Right kidney (tissue), 1 donor: ENCODE measurements around the gene COPS4.
"Not testable (repeated sequence)": the region's sequence is repeated elsewhere in the genome, so short reads cannot be mapped to it uniquely, and the experiment has no call there.

Source experiments
- DNase-seq: peaks from one replicate; pipeline ENCODE4 v3.0.0-alpha.2; 2016

Gene COPS4

DNA sequence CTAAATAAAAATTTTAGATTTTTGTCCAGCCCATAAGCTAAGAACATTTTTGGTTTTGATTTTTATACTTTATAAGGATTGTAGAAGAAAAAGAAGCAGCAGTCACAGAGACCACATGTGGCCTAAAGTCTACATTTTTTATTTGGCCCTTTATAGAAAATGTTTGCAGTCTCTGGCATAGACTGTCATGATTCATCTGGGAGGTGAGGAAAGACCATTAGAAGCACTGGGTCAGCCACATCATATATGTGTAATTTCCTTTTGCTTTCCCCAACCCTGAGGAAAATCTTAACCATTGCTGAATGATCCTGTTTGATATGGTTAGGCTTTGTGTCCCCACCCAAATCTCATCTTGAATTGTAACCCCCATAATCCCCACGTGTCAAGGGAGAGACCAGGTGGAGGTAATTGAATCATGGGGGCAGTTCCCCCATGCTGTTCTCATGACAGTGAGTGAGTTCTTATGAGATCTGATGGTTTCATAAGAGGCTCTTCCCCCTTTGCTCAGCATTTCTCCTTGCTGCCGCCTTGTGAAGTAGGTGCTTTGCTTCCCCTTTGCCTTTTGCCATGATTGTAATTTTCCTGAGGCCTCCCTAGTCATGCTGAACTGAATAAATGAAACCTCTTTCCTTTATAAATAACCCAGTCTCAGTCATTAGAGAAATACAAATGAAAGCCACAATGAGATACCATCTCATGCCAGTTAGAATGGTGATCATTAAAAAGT, 12.1 kb upstream of the COPS4 start:
- no peak for DNase-seq

DNA sequence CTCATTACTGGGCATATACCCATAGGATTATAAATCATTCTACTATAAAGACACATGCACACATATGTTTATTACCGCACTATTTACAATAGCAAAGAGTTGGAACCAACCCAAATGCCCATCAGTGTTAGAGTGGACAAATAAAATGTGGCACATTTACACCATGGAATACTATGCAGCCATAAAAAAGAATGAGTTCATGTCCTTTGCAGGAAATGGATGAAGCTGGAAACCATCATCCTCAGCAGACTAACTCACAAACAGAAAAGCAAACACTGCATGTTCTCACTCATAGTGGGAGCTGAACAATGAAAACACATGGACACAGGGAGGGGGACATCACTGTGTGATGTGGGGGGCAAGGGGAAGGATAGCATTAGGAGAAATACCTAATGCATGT, 11.4 kb upstream of the COPS4 start:
- DNase-seq = not testable (repeated sequence)

DNA sequence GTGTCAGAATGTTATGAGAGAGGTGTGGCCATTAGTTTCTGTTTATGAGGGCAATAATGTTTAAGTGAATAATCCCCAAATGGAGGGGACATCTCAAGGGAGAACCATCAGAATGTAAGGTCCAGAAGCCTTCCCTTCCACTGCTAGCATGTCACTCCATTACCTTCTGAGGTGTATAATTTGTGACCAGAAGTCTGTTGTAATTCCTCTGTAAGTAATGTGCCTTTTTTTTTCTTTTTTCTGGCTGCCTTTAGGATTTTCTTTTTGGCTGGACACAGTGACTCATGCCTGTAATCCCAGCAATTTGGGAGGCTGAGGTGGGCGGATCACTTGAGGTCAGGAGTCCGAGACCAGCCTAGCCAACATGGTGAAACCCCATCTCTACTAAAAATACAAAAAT, 10.8 kb upstream of the COPS4 start:
- no peak for DNase-seq

DNA sequence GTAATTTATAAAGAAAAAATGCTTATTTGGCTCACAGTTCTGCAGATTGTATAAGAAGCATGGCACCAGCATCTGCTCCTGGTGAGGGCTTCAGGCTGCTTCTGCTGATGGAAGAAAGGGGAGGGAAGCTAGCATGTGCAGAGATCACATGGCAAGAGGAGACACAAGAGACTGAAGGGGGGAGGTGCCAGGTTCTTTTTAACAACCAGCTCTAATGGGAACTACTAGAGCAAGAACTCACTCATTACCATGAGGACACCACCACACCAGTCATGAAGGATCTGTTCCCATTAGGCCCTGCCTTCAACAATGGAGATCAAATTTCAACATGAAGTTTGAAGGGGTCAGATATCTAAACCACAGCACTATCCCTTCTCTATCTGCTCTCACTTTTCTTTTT, 9.4 kb upstream of the COPS4 start:
- DNase-seq = no peak

DNA sequence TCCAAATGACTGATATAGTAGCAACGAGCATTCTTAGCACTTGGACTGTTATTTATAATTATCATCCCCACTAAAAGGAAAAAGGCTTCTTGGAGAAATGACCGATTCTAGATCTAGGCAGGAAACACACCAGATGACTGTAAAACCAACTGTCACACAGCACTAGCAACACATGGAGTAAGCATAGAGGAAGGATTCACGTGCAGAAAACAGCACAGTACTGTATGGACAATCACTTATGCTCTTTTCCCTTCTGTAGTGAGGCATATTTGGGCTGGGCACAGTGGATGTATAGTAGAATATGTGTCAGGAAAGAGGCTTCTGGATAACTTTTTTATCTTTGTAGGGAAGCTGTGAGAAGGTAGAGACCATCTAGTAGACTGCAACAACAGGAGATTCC, 6.0 kb upstream of the COPS4 start:
- no peak for DNase-seq

DNA sequence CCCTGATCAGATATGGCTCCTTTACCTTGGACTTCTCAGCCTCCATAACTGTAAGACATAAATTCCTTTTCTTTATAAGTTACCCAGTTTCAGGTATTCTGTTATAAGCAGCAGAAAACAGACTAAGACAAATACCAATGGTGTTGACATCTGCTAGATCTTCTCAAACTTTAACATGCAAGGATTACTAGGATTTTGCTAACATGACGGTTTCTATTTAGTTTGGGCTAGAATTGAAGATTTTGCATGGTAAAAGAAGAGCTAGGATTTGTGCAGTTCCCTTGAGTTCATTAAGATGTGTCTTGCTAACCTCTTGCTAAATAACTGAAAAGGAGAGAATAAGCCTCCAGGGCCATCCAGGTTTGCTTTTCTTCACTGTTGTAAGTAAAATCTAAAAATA, 5.3 kb upstream of the COPS4 start:
- no peak for DNase-seq

DNA sequence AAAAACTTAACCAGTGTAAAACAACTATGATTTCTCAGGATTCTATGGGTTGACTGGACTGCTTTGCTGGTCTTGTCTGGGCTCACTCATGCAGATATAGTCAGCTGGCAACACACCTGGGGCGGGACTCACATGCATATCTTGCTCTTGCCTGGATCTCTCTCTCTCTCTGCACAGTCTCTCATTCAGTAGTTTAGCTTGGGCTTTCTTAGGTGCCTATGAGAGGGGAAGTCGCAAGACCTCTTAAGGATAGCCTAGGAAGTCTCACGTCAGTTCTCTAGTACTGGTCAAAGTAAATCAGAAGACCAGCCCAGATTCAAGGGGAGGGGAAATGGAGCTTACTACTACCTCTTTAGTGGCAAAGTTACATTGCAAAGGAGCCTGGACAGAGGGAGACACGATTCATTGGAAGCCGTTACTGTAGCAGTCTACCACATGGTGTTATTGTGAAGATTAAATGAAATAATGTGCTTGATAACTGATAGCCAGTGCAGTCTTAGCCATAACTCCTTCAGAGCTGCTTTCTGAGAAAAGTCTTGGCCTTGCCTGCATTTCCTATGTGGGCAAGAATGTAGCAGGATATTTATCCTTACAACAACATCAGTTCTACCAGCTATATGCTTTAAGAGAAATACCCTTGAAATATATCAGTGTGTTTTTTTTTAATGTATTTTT, 2.1 kb downstream of the COPS4 start:
- no peak for DNase-seq

DNA sequence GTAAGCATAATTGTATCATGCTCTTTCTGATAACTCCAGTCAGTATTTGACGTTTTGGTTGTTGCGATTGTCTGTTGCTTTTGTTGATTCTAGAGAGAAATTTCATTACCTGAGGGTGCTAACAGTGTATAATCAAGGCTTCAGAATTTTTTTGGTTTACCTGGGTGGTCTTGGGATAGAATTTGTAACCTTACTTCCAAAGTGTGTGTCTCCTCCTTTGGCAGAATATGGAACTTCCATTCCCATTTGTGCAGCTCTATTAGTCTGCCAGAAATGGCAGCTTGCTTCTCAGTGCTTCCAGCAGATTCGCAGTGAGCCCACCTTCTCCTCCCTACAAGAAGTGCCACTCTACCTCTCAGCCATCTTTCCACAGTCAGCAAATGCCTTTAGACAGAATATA, 5.3 kb downstream of the COPS4 start:
- DNase-seq = no peak

DNA sequence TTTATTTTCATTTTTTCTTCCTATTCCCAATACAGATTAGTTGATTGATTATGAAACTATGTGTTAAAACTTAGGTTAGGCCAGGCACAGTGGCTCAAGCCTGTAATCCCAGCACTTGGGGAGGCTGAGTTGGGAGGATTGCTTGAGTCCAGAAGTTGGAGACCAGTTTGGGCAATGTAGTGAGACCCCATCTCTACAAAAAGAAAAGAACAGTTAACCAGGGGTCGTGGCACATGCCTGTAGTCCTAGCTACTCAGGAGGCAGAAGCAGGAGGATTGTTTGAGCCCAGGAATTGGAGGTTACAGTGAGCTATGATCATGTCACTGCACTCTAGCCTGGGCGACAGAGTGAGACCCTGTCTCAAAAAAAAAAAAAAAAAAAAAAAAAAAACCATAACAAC, 8.2 kb downstream of the COPS4 start:
- DNase-seq = not testable (repeated sequence)

DNA sequence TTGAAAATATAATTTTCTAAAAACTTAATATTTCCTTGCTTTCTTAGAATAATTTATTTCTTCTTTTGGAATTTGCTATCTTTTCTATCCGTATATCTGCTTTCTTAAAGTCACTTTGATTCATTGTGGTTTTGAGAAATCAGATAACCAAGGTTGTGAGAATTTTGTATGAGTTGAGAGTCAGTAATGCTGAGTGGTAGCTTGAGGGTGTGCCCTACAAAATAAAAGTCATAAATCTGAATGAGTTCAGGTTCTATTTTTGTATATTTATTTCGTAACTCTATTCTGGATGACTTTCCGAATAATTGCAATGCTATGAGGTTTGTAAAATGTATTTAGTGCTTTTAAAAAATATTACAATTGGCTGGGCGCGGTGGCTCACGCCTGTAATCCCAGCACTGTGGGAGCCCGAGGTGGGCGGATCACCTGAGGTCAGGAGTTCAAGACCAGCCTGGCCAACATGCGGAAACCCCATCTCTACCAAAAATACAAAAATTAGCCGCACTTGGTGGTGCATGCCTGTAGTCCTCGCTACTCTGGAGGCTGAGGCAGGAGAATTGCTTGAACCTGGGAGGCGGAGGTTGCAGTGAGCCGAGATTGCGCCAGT, 8.9 kb downstream of the COPS4 start:
- no peak for DNase-seq

DNA sequence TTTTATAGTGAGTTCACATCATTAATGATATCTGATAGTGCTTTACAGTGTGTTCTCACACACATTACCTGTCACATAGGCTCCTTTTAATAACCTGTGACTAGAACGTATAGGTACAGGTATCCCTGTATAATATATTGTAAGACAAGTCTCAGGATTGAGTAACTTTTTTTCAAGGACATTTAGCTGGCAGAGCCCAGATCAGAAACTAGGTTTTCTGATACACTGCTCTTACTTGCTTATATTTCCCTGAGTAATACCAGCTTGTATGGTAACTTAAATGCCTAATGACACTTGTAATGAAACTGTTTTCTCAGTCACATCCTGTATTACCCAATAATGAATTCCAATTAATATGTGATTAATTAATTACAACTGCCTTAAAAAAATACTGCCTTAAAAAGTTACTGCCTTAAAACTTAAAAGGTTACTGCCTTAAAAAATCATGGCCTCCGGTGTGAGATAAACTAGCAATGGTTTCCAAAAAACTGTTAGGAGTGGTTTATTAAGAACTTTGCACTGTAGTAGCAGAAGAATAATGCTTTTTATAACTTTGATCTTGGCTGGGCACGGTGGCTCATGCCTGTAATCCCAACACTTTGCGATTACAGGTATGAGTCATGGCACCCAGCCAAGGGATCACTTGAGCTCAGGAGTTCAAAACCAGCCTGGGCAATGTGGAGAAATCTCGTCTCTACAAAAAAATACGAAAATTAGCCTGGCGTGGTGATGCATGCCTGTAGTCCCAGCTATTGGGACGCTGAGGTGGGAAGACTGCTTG, 11.9 kb downstream of the COPS4 start:
- no peak for DNase-seq

DNA sequence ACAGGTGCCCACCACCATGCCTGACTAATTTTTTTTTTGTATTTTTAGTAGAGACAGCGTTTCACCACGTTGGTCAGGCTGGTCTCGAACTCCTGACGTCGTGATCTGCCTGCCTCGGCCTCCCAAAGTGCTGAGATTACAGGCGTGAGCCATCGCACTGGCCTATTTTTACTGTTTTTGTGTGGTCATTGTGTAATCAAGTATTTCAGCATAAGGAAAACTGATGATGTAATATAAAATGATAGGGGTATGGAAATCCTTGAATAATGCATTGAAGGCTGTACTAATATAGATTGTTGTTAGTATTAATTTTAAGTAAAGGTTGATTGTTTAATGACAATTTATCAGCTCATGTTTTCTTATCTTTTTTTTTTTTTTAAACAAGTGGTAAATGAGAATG, 13.8 kb downstream of the COPS4 start:
- not testable (repeated sequence) for DNase-seq

DNA sequence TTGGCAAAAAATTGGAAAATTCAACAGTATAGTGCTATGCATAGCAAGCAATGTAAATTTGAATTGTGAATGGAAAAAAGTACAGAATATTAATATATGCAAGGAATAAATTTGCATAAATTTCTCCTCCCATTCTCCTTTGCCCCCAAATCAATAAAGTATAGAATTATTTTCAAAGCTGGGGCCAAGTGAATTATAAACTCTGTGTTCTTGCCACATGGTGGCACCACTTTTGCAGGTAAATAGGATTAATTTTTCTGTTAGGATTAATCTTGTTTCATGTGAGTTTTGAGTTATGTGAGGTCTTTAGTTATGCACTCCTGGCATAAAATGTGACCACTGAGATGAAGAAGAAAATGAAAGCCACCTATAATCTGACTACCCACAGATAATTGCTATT, 19.9 kb downstream of the COPS4 start:
- DNase-seq = no peak

DNA sequence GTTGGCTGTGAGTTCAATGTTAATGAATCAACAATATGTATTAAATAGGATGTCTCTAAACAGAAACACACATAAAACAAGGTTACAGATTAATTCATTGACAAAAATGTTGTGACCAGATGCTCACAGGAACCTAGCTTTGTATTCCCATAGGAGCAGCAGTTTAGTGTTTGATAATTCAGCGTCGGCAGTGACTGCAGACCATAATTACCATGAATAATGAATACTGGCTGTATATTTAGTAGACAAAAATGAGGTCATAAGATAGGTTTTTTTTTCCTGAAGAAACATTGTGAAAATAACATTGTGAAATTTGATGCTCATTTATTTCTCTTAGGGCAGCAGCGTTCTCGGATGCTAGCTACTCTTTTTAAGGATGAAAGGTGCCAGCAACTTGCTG, 27.8 kb downstream of the COPS4 start:
- no peak for DNase-seq

DNA sequence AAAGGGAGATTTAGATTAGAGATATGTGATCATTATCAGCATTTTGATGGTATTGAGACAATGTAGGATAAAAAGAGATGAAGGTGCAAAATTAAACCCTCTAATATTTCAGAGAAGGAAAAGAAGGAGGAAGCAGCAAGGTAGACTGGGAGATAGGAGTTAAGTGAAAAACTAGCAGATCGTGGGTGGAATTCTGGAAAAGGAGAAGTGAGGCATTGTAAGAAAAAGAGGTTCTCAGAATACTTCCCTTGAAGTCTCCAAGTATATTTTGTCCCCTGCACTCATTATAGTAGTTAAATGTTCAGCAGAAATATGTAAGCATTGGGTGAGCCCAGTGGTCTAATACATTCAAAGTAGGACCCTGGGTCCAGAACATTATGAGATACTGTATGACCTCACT, 30.3 kb downstream of the COPS4 start:
- DNase-seq = no peak

DNA sequence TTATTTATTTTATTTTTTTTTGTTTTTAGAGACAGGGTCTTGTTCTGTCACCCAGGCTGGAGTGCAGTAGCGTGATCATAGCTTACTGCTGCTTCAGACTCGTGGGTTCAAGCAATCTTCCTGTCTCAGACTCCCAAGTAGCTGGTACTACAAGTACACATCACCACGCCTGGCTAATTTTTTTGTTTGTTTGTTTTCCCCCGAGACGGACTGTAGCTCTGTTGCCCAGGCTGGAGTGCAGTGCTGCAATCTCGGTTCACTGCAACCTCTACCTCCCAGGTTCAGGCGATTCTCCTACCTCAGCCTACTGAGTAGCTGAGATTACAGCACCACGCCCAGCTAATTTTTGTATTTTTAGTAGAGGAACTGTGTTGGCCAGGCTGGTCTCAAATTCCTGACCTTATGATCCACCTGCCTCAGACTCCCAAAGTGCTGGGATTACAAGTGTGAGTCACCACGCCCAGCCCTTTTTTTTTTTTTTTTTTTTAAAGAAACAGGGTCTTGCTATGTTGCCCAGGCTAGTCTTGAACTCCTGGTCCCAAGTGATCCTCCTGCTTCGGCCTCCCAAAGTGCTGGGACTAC, 32.2 kb downstream of the COPS4 start:
- DNase-seq = no peak

DNA sequence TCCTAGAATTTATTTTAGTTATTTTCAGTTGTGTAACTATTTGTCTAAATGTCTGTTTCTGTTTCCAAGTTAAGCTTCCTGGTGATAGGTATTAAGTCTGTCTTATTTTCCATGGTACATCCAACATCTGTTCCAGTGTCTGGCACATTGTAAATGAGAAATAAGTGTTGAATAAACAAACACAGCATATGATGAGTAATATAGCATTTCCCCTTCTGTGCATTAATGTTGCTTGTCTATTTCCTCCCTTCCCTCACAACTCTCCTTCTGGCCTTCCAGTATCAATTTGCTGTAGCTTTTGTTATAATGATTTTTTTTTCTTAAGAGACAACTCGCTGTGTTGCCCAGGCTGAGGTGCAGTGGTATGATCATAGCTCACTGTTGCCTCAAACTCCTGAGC, 36.1 kb downstream of the COPS4 start:
- no peak for DNase-seq

DNA sequence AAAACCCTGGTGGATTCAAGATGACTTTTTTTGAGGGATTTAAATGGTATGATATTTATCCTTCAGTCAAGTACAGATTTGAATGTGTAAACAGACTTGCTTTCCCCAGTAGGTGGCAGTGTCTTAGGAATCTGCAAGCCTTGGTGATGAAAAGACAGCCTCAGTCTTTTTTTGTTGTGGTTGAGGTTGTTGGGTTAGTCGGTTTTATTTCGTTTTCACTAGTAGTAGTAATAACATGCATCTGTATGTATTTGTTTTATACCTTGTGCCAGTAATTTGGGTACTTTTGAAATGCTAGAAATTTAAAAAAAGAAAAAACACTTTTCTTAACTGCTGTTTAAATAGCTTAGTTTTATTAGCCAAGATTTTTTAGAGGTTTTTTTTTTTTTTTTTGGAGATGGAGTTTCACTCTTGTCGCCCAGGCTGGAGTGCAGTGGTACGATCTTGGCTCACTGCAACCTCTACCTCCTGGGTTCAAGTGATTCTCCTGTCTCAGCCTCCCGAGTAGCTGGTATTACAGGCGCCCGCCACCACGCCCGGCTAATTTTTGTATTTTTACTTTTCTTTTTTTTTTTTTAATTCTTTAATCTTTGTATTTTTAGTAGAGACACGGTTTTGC, 39.2 kb downstream of the COPS4 start:
- peak; percentile 9 for DNase-seq

DNA sequence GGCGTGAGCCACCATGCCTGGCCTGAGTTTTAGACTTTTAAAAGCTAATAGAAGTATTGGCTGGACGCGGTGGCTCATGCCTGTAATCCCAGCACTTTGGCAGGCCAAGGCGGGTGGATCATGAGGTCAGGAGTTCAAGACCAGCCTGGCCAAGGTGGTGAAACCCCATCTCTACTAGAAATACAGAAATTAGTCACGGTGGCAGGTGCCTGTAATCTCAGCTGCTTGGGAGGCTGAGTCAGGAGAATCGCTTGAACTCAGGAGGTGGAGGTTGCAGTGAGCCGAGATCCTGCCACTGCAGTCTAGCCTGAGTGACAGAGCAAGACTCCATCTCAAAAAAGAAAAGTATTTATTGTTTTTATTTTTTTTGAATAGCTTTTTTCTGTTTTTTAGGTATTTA, 39.8 kb downstream of the COPS4 start:
- not testable (repeated sequence) for DNase-seq

DNA sequence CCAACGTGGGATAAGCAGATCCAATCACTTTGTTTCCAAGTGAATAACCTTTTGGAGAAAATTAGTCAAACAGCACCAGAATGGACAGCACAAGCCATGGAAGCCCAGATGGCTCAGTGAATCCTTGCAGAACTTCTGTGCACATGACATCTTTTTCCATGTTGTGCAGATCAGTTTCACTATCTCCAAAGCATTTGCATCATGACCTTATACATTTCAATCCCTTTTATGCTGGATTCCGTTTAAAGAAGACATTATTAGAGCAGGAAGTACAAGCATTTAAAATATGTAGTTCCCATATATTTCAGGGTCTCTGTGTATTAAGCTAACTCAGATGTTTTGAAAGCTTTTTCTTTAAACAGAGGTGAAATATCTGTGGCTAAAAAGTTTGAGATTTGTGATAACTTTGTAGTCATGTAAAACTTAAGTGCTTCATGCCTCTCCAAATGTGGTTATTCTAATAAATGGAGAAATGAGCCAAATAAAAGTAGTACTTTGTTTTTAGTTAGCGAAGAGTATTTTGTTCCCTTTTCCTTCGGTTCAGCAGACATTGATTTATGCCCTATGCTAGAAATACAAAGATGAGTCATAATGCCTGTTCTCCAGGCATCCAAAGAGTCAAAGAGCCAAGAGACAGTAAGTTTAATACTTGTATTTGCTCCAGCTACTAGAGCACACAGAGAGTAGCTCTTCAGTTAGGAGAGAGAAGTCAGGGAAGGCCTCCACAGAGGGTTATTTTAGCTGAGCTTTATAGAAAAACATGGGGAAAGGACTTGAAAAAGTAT, 40.5 kb downstream of the COPS4 start:
- no peak for DNase-seq

DNA sequence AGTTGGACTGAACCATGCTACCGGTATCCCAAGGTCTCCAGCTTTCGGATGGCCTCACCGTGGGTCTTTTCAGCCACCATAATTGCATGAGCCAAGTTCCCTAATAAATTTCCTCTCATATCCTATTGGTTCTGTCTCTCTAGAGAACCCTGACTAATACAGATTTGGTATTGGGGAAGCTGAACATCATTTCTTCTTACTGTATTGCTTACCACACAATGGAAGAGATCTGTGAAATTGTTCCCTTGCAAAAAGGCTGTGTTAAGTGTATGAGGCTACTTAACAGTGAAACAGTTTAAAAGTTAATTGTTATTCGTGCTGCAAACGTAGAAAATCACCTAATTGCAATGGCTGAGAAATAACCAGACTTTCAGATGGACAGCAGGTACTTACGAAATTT, 45.6 kb downstream of the COPS4 start:
- DNase-seq = no peak
